Measurements from ENCODE around the gene DNAJB8. TPM values are rescaled to one million over a fixed set of nuclear protein-coding genes. Genes with fewer than 3 reads are reported as not detected.

Gene DNAJB8
- total RNA-seq, 1 donor from 2014 or later = not detected

DNA sequence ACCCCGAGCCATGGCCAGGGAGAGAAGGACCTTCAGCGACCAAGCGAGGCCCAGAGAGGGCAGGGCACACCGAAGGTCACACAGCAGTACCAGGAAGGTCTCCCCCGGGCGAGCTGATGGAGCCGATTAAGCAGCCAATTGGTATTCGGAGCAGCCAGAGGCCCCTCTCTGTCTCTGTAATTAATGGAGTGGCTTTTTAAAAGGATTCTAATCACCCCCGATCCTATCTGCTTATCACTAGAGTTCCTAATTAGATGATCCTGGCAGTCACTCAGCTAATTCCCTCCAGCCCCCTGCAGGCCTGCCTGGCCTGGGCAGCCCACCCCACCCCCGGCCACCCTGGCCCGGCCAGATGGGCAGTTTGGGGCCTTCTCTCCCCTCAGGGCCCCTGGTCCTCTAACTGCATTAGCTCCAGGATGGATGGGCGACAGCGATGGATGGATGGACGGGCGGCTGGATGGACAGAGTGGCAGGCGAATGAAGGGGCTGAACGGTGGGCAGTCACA lies 1.6 kb upstream of the DNAJB8 start:
- DNase-seq (ENCODE audit: low read depth) = no peak

DNA sequence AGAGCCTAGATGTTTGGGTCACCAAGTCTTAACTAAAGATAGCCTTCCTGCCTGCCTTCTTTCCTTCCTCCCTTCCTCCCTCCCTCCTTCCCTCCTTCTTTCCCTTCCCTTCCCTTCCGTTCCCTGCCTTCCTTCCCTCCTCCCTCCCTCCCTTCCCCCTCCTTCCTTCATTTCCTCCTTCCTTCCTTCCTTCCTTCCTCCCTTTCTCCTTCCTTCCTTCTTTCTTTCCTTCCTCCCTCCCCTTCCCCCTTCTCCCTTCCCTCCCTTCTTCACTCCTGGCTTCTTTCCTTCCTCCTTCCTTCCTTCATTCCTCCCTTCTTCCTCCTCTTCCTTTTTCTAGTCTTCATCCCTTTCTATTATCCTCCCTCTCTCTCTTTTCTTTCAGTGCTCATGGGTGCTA lies 2.0 kb downstream of the DNAJB8 start:
- no peak for DNase-seq (ENCODE audit: low read depth)

DNA sequence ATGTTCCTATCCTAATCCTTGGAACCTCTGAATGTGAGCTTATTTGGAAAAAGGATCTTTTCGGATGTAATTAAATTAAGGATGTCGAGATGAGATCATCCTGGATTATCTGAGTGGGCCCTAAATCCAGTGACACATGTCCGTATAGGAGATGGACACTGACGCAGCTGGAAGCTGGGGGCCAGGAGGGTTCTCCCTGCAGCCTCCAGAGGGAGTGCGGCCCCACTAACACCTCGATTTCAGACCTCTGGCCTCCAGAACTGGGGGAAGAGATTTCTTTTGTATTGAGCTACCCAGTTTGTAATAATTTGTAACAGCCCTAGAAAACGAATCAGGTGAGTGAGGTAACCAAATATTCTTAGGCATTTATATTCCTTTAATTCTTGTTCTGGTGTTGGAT lies 2.5 kb downstream of the DNAJB8 start:
- DNase-seq (ENCODE audit: low read depth) = no peak

DNA sequence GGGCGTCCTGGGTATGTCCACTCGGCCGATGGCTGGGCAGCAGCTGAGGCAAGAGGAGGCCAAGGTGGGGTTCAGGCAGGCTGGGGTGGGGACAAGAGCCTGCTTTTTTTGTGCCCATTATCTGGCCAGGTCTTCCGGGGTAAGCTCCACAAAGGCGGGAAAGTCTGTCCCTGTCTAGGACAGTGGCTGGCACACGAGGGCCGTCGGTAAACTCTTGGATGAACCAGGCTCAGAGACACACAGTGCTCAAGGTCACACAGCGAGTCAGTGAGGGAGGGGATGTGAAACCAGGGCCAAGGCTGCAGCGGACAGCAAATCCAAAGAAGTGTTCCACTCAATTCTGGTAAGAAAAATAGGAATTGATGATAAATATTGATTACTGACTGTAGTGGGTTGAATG lies 2.9 kb downstream of the DNAJB8 start:
- no peak for DNase-seq (ENCODE audit: low read depth)

DNA sequence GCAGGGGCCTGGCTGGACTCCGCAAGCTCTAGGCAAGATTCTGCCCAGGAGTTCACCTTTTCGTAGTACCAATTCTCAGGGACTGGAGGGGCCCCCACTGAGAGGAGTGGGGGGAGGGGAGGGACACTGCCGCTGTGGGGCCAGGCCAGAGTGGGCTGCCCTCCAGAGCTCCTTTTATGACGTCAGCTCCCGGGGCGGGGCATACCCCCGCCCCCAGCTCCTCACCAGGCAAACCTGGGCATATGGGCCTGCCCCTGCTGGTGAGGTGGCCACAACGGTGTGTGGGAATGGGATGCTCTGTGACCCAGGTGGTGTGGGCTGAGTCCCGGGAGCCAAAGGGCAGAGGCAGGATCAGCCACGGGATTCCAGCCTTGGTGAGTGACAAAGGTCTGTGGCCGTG lies 3.3 kb downstream of the DNAJB8 start:
- DNase-seq (ENCODE audit: low read depth) = no peak

DNA sequence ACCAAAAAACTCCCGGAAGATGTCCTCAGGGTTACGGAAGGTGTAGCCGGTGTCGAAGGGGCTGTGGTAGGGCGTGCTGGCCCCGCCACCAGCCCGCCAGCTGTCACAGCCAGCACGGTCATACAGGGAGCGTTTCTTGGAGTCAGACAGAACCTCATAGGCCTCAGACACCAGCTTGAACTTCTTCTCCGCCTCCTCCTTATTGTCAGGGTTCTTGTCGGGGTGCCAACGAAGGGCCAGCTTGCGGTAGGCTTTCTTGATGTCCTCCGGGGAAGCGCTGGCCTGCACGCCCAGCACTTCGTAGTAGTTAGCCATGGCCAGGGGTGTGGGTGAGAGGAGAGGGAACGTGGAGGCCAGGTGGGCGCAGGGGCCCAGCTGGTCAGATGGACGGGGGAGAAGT lies 3.8 kb downstream of the DNAJB8 start:
- no peak for DNase-seq (ENCODE audit: low read depth)

DNA sequence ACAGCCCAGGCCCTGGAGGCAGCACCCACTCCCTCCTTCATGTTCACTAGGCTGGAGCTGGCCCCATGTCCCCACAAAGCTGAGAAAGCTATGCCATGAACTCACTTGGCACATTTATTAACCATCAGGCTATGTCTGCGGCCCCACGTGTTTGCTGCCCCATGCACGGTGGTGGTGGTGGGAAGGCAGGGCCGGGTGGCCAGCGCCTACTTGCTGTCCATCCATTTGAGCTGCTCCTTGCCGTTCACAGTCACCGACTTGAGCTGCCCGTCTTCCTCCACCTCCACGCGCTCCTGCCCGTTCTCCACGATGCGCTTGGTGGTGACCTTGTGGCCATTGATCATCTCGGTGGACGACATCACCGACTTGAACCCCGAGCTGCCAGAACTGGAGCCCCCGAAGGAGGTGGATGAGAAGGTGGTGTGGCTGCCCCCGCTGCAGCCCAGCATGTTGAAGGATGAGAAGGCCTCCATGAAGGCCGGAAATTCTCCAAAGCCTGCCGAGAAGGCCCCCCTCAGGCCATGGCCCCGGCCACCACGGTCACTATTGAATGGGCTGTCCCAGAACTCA lies 4.3 kb downstream of the DNAJB8 start:
- DNase-seq (ENCODE audit: low read depth) = no peak

DNA sequence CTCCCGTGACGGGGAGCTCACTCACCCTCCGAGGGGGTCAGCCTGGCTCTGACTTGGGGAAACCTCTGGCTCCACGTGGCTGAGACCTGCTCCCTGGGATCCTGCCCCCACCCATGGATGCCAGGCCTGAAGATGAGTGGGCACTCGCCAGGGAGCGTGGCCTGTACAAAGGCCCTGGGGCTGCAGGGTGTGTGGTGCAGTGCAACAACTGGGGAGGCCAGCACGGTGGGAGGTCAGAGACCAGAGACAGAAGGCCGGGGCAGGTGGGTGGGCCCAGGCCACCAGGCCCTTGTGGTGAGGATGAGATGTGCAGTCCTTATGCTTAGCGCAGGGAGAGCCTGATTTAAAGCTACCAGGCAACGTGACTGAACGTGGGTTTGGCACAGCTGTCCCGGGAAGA lies 5.0 kb downstream of the DNAJB8 start:
- no peak for DNase-seq (ENCODE audit: low read depth)

DNA sequence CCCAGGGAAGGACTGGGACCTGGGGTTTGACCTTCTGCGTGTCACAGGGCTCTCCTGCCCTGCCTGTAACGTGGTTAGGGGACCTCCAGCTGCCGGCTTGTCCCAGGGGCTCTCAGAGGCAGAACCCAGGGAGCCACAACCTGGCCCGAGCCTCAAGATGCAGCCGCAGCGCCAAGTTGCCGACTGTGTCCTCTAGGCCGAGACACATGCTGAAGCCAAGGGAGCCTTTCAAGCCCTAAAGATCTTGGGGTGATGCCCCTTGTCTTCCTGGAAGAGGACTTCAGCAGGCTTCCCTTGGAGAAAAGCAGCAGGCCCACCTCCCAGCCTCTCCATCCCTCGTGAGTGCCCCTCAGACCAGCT lies 7.2 kb downstream of the DNAJB8 start:
- DNase-seq (ENCODE audit: low read depth) = no peak

DNA sequence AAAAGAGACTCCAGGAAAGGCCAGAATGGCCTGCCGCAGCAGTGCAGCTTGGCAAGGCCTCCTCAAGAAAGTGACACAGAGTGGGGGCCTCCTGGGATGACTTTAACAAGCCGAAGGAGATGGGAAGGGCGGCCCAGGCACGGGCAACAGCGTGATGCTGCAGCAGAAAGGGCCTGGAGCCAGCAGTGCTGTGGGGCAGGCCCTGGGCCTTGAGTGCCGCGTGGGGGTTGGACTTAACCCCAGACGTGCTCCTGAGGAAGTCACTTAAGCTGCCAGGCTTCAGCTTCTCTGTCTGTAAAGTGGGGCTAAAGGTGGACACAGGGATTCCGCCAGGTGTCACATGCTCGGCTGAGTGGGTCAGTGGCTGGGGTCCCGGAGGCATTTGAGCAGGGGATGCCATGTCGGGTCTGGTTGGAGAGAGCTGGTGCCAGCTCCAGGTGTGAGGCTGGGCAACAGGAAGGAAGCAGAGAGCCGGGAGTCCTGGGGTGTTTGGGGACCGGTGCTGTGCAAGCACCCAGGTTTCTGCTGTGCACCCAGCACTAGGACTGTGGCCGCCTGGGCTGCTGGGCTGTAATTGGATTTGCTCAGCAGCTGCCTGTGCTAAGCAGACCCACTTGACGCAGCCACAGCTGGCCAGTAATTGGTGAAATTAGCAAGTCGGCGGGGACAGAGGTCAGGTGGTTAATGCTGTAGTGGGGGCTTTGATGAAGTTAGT lies 7.8 kb downstream of the DNAJB8 start:
- no peak for DNase-seq (ENCODE audit: low read depth)

DNA sequence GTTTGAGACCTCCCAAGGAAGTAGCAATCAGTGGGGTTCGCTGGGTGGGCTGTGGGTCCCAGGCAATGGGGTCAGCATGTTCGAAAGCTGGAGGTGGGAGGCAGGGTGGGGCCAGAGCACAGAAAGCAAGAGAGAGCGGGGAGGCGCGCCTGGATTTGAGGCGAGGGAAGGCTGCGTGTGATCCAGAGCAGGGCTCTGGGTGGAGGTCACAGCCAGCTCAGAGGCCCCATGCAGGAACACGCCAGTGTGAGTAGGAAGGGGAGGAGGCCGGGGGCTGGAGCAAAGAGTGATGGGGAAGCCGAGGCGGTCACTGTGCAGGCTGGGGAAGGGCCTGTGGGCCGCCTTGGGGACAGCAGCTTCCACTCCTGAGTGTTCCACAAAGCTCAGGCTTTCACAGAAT lies 8.8 kb downstream of the DNAJB8 start:
- no peak for DNase-seq (ENCODE audit: low read depth)

DNA sequence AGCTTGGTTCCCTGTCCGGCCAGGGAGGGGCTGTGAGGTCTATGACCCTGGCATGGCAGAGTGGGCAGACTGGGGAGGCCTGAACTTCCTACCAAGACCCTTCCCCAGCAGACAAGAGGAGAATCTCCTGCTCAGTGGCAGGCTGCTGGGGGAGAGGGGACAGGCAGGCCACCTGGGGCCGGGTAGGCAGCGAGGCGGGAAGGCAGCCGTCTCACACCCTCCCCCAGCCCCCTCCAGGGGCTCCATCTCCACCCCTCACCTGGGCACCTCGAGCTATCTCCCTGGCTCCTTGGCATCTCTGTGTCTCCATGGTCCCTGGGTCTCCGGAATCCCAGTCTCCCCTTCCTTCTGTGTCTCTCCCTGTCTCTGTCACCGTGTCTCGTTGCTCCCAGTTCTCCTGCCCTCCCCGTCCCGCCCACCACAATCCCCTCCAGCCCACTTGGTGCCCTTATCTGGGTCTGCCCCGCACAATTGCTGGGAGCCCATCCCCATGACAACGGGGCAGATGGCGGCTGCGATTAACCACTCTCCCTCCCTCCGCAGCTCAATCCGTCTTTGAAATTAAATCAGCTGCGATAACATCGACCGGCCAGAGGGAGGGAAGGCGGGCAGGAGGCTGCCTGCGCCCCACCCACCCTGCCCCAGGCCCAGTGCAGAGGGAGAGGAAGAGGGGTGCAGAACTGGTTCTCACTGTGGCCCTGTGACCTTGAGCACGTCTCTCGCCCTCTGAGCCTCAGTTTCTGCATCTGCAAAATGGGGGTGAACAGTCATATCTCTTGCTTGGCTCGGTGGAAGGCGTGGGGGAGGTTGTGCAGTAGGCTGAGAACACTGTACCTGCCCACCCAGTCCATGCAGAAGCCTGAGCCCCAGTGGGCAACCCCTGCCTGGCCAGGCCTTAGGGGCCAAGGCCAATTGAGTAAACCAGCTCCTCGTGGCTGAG lies 9.6 kb downstream of the DNAJB8 start:
- DNase-seq (ENCODE audit: low read depth) = no peak

DNA sequence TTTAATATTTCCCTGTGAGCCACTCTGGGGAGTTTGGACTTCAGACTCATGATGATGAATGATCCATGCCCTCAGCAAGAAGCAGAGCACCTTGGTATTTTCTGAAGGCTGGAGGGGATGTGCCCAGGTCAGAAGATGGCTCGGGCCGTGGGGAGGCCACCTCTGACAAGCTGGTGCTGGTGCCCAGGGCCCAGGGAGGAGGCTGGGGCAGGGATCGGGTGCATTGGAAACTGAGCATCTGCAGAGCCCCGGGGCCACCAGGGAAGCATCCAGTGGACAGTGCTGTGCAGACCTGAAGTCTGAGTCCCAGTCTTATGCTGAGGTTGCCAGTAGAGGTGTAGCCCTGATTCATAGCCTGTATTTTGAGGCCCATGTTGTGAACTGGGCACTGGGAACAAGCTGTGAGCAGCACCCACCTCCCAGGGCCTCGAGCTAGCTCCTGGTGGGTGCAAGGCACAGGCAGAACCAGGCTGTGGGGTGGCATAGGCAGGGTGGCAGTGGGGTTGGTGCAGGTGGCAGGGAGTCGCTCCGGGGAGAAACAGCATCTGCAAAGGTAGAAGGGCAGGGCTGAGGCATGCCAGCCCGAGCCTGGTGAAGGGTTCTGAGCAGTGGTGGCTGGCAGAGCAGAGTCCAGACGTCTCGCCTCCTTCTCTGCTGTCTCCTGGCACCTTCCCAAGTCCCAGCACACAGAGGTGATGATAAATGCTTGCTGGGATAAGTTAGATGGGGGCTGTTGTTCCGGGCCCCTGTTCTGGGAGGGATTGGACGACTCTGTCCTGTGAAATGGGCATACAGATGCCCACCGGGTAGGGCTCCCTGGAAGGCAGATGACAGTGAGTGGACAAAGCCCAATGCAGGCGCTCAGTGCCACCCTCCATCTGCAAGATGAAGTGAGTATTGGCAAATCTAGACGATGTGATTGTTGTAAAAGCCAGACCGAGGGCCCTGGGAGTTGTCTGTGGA lies 10.6 kb downstream of the DNAJB8 start:
- no peak for DNase-seq (ENCODE audit: low read depth)

DNA sequence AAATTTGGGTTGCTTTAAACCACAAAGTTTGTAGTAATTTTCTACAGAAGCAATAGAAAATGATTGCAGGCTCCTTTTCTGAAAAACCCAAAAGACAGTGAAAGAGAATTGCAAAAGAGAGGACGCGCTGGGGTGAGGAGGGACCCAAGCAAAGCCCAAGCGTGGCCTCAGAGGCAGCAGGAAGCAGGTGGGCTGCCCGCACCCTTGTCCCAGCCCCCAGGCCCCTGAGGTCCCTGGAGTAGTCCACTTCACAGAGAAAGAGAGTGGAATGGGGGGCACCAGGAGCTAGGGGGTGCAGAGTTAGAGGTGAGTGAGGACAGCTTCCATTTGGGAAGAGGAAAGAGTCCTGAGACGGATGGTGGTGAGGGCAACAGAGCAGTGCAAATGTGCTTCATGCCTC lies 11.6 kb downstream of the DNAJB8 start:
- no peak for DNase-seq (ENCODE audit: low read depth)

DNA sequence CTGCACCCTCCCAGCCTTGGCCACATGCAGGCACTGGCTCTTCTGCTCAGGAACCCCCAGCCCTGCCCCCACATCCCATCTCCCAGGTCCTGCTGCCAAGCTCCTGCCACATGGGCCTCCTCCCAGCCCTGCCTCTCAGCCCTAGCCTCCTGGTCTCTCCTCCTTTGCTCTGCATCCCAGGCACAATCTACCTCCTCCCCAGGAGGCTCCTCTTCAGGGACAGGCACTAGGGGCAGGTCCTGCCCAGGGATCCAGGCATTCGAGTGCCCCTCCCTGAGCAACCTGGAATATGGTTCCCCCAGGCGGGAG lies 12.4 kb downstream of the DNAJB8 start:
- DNase-seq (ENCODE audit: low read depth) = no peak

DNA sequence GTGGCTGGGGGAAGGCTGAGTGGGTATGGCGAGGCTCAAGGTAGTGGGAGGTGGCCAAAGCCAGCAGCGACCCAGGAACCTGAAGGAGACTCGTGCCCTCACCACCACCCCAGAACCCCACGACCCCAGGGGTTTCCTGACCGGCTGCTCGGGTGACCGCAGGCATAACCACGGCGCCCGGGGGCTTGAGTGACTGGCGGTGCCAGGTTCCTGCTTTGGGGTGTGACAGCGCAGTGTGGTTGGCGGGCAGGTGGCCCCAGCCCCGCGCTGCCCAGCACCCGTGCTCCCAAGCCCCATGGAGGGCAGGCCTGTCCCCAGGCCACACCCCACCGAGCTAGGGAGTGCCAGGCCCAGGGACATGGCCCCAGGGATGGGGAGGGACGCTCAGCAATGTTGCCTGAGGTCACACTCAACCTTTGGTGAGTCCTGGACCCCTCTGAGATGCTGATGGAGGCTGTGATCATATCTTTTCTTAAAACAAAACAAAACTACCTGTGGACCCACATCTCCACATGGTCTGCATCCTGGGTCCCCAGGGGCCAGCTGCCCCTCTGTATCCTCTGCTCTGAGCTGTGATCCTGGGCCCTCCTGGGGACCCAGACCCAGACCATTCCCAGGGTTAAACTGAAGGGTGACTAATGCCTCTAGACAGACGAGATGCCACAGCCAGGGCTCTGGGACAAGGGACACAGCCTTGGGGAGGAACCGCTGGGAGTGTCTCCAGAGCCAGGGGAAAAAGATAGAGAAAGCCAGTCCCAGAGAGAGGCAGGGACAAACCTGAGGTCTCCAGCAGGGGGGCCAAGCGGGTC lies 13.0 kb downstream of the DNAJB8 start:
- DNase-seq (ENCODE audit: low read depth) = no peak

DNA sequence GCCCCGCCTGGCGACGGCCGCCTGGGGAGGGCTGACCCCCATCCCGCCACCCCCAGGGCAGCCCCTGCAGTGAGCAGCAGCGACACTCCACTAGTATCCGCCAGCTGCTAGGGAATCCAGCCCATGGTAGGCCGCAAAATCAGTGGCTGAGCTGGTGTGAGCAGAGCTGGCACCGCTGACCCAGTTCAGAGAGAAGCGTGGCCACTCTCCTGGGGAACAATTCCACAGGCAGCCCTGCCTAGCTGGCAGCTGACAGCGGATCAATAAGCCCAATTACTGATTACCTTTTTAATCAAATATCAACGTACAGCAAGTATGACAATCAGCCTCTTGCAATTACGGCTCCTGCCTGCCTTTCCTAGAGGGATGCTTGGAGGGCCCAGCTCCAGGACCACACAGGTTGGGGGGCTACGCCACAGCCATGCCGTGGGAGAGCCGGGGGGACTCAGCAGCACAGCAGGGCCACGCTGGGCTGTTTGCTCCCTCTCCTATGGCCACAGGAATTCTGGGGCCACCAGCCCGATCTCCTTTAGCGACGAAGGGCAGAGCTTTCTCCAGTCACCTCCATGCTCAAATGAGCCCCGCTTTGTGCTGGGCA lies 13.9 kb downstream of the DNAJB8 start:
- DNase-seq (ENCODE audit: low read depth) = no peak

DNA sequence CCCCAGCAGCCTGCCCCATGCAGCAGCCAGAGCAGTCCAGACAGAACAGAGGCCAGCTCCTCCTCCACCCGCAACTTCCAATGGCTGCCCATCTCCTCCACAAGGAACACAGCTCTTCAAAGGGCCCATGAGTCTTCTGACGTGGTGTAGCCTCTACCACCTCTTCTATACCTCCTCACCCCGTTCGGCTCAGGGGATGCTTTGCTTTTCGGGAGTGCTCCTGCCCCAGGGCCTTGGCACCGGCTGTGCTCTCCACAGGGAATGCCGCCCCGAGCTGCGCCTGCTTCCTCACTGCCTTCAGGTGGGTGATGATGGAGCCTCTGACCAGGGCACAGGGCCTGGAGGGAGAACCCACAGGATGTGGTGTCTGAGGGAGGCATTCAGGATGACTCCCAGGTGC lies 14.6 kb downstream of the DNAJB8 start:
- no peak for DNase-seq (ENCODE audit: low read depth)

DNA sequence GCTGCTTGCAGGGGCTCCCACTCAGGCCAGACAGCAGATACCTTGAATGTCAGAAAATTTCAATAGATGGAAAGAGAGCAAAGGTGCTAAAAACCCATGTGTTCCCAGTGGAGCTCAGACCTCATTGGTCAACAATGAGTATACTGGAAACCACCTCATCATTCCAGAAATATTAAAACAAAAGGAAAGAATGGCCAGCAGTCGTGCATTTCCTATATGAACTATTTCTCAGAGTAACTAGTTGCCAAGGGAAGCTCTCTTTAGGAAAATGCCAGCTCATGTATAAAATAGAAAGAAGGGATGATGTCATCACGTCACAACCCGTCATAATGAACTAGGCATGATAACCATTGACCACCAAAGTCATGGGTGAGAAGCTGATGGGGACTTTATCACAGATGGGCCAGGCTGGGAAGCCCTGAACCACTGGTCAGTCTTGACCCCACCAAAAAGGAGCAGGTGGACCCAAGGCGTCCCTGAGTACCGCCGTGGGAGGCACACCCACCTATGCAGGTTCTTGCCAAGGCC lies 17.5 kb downstream of the DNAJB8 start:
- no peak for DNase-seq (ENCODE audit: low read depth)

DNA sequence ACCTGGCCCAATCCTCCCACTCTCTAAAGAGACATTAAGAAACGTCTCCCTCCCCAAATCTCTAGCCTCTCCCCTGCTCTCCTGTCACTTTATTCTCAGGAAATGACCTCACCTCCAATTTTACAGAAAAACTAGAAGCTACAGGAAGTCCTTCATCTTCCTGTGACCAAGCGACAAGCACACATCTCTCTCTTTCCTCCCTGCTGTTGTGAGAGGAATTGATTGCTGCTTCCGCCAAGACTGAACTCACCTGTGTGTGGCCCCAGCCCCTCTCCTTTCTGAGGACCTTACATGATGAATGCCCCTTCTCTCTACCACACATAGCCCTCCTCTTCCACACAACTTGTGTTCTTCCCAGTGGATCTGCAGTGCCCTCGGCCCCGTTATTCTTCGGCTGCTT lies 18.2 kb downstream of the DNAJB8 start:
- no peak for DNase-seq (ENCODE audit: low read depth)
